GM23248 (cell line): ENCODE results near the gene C20orf144. TPM values are rescaled to one million over a fixed set of nuclear protein-coding genes. Genes with fewer than 3 reads are reported as not detected.

Experiments used
- DNase-seq: peaks from one replicate; pipeline ENCODE4 v3.0.0-alpha.2; 2015
- H2AFZ ChIP-seq: fragments of 200-600 bp; sonication (generic); 2 replicates; pipeline ENCODE4 v1.6.1; 2016; ENCODE audit warnings: antibody characterized with exemption
- H3F3A ChIP-seq: fragments of 200-600 bp; sonication (generic); 2 replicates; pipeline ENCODE4 v1.6.1; 2016; ENCODE audit warnings: mild to moderate bottlenecking, antibody characterized with exemption, mixed run types; ENCODE audit not compliant: insufficient read depth
- H3K27ac ChIP-seq: fragments of 200-600 bp; sonication (generic); 2 replicates; pipeline ENCODE4 v1.5.1; 2016; ENCODE audit warnings: mild to moderate bottlenecking
- H3K27me3 ChIP-seq: fragments of 200-600 bp; sonication (generic); replicated peaks from 2 replicates; pipeline ENCODE4 v1.6.1; 2016; ENCODE audit warnings: mild to moderate bottlenecking; ENCODE audit not compliant: insufficient read depth
- H3K36me3 ChIP-seq: fragments of 200-600 bp; sonication (generic); 2 replicates; pipeline ENCODE4 v1.6.1; 2016; ENCODE audit warnings: low read depth, mild to moderate bottlenecking
- H3K4me1 ChIP-seq: fragments of 200-600 bp; sonication (generic); 2 replicates; pipeline ENCODE4 v1.6.1; 2016; ENCODE audit warnings: mild to moderate bottlenecking; ENCODE audit not compliant: insufficient read depth
- H3K4me2 ChIP-seq: fragments of 200-600 bp; sonication (generic); one replicate; pipeline ENCODE4 v1.6.1; 2016; ENCODE audit warnings: mild to moderate bottlenecking; ENCODE audit not compliant: unreplicated experiment
- H3K4me3 ChIP-seq: fragments of 200-600 bp; sonication (generic); 2 replicates; pipeline ENCODE4 v1.5.1; 2016; ENCODE audit warnings: mild to moderate bottlenecking
- H3K79me2 ChIP-seq: fragments of 200-600 bp; sonication (generic); 2 replicates; pipeline ENCODE4 v1.6.1; 2016; ENCODE audit warnings: mild to moderate bottlenecking; ENCODE audit not compliant: insufficient read depth
- H3K9ac ChIP-seq: fragments of 200-600 bp; sonication (generic); 2 replicates; pipeline ENCODE4 v1.6.1; 2016; ENCODE audit warnings: mild to moderate bottlenecking
- H3K9me2 ChIP-seq: fragments of 200-600 bp; sonication (generic); 2 replicates; pipeline ENCODE4 v1.6.1; 2016; ENCODE audit warnings: mixed run types, mild to moderate bottlenecking, moderate library complexity; ENCODE audit not compliant: insufficient read depth
- H3K9me3 ChIP-seq: fragments of 200-600 bp; sonication (generic); one replicate; pipeline ENCODE4 v1.6.1; 2017; ENCODE audit warnings: low read depth
- H4K20me1 ChIP-seq: fragments of 200-600 bp; sonication (generic); 2 replicates; pipeline ENCODE4 v1.6.0; 2016; ENCODE audit not compliant: insufficient read depth
- EZH2 ChIP-seq: fragments of 200-600 bp; sonication (generic); IDR thresholded peaks from 2 replicates; pipeline ENCODE4 v1.6.1; 2018; ENCODE audit warnings: antibody characterized with exemption, mild to moderate bottlenecking; ENCODE audit not compliant: insufficient read depth, poor library complexity, severe bottlenecking
- EZH2phosphoT487 ChIP-seq: fragments of 200-600 bp; sonication (generic); IDR thresholded peaks from 2 replicates; pipeline ENCODE4 v1.6.1; 2018; ENCODE audit warnings: antibody characterized with exemption, moderate library complexity, mild to moderate bottlenecking, low read depth; ENCODE audit not compliant: insufficient read depth
- WGBS, 2 experiments: methylation state at CpG; one replicate each; pipeline ENCODE4 v1.1.6; 2015 to 2017; ENCODE audit warnings: low lambda C conversion rate in 2 of 2, low coverage in 1 of 2; ENCODE audit errors: missing lambda C conversion rate in 2 of 2; 5-methylcytosine and 5-hydroxymethylcytosine counted together
- in situ Hi-C: fragments of 300-500 bp; cut with MboI; formaldehyde crosslinking; loops from 2 replicates; pipeline ENCODE4 v1.15.0; 2020
- polyA plus RNA-seq: library from polyadenylated mRNA; unstranded; fragments of >200 nt; fragmentation: Nextera tagmentation; extraction: Ambion mirVana; gene quantifications from 2 replicates; pipeline ENCODE4 v1.2.1, GENCODE V29; 2016
- total RNA-seq: library from RNA; depleted of rRNA; stranded (reverse); fragments of >200 nt; shearing (Covaris generic); gene quantifications from 2 replicates; pipeline ENCODE4 v1.2.3, GENCODE V29; 2014

Gene C20orf144
- total and polyA plus RNA-seq, 2 experiments from 2014 or later = 0.25 TPM; not detected in 1

DNA sequence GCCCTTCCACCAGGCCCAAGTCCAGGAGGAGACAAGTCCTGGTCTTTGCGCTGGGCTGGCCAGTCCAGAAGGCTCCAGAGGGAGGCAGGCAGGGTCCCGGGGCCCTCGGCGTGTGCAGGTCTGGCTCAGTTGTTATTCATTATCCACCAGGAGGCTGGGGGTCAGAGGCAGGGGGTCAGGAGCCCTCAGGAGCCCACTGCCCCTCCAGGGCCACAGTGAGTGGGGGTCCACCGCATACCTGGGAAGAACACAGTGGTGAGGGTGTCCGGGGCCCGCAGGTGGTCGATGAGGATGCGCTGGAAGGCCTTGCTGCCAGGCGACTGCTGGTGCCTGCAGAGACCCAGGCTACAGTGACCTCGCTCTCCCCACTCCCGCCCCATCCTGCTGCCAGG is 4.4 kb upstream of the C20orf144 start:
- no peak for TF ChIP-seq EZH2phosphoT487
- no peak for TF ChIP-seq EZH2

DNA sequence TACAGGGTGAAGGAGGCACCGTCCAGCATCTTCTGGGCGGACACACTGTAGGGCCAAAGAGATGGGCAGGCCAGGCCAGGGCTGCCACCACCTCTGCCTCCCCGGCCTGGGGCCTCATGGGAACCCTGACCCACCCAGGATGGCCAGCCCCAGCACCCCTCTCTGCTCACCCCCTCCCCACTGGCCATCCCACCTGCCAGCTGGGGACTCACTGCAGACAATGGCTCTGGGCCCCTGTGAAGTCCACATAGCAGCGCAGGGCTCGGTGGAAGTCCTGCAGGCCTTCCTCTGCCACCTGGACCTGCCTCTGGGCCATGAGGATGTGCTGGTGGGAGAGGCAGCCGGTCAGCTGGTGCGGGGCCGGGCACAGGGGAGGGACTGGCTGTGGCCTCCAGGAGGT is 3.6 kb upstream of the C20orf144 start:
- Histone ChIP-seq H3K4me1 (peaks cover 4% of the 10 kb centered on the region), H3F3A (no peaks in the 10 kb centered on the region), H3K36me3 (no peaks in the 10 kb centered on the region), H3K4me3 (no peak overlapping the region), H3K79me2 (0 out of 2 replicates have a peak, but pooled peaks cover 6% of the 10 kb centered on the region), H3K9ac (no peak overlapping the region), H3K9me2 (no peaks in the 10 kb centered on the region), H3K27me3 (no peaks in the 10 kb centered on the region), H3K4me2 (no peak overlapping the region), H4K20me1 (no peaks in the 10 kb centered on the region), H3K9me3 (no peaks in the 10 kb centered on the region), H3K27ac (no peak overlapping the region), H2AFZ (no peak overlapping the region)
- in situ Hi-C loops = loop anchor here (10.0 kb wide), 1 partner anchor 194 kb away; no protein-coding TSS in a partner anchor
- no peak for TF ChIP-seq EZH2phosphoT487
- no peak for TF ChIP-seq EZH2
- WGBS, 2 experiments = 88 to 92% methylated on average over 8 of the region's 8 CpGs
- DNase-seq = no peak

More for the DNA sequence above, 4.4 kb upstream of the C20orf144 start:
- Histone ChIP-seq H3K4me2 (no peak overlapping the region), H3K4me1 (no peaks in the 10 kb centered on the region; the same call in 1 of the 2 replicates), H3F3A (no peaks in the 10 kb centered on the region), H3K79me2 (0 out of 2 replicates have a peak, but pooled peaks cover 6% of the 10 kb centered on the region), H3K36me3 (no peaks in the 10 kb centered on the region), H2AFZ (no peak overlapping the region), H3K9me3 (no peaks in the 10 kb centered on the region), H3K9ac (no peak overlapping the region), H3K27me3 (no peaks in the 10 kb centered on the region), H4K20me1 (no peaks in the 10 kb centered on the region), H3K27ac (no peak overlapping the region), H3K4me3 (no peak overlapping the region), H3K9me2 (no peaks in the 10 kb centered on the region)
- 91 to 94% methylated on average over 12 of the region's 12 CpGs for WGBS, 2 experiments
- DNase-seq = no peak
- in situ Hi-C loops = loop anchor here (10.0 kb wide), 1 partner anchor 193 kb away; no protein-coding TSS in a partner anchor

DNA sequence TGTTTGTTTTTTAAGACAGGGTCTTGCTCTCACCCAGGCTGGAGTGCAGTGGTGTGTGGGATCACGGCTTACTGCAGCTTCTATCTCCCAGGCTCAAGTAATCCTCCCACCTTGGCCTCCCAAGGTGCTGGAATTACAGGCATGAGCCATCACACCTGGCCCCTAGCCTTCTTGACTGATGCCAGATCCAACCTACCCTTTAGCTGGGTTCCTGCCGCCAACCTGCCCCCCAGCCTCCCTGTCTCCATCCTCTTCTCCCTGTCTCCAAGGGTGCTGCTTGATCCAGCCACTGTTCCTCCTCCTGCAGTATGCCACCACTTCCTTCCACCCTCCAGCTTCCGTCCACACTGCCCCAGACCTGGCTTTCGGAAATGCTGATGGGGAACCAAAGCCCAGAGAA is 3.2 kb upstream of the C20orf144 start:
- no peak overlapping the region for H3K4me2 ChIP-seq
- H3F3A ChIP-seq = no peaks in the 10 kb centered on the region
- H4K20me1 ChIP-seq = no peaks in the 10 kb centered on the region
- 82 to 93% methylated on average over 4 of the region's 4 CpGs for WGBS, 2 experiments
- peaks cover 5% of the 10 kb centered on the region for H3K4me1 ChIP-seq
- H2AFZ ChIP-seq = no peak overlapping the region
- TF ChIP-seq EZH2phosphoT487 (no peak), EZH2 (no peak)
- H3K79me2 ChIP-seq = 0 out of 2 replicates have a peak, but pooled peaks cover 6% of the 10 kb centered on the region
- no peak overlapping the region for H3K4me3 ChIP-seq
- no peak overlapping the region for H3K9ac ChIP-seq
- no peak overlapping the region for H3K27ac ChIP-seq
- H3K27me3 ChIP-seq = no peaks in the 10 kb centered on the region
- DNase-seq = no peak
- H3K36me3 ChIP-seq = no peaks in the 10 kb centered on the region
- in situ Hi-C loops = loop anchor here (10.0 kb wide), 1 partner anchor 194 kb away; no protein-coding TSS in a partner anchor
- H3K9me3 ChIP-seq = no peaks in the 10 kb centered on the region
- no peaks in the 10 kb centered on the region for H3K9me2 ChIP-seq

DNA sequence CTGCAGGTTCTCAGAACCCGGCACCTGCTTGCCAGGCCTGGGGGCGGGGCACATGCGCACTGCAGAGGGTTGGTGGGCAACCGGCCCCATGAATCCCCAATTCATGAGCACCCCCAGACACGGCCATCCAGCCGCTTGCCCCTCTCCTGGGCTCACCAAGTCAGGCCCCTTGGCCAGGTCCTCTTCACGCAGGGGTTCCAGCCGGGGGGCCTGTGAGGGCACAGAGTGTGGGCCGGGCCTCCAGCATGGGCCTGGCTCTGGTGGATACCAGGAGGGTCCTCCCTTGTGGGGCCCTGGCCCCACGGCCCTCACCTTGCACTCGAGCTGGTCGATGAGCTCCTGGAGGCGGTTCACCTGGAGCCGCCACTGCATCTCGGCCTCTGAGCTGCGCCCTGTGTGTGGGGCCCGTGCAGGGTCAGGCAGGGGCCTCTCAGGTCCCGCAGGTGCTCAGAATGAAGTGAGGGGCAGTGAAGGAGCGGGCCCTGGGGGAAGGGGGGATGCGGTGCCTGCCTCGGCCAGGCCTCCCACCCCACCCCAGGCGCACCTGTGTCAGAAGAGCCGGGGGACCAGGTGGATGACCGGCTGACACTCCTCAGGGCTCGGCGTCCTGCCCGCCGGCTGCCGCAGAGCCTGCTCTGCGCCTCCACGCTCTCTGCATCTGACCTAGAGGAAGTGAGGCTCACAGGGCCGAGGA is 2.6 kb upstream of the C20orf144 start:
- in situ Hi-C loops = loop anchor here (10.0 kb wide), 1 partner anchor 195 kb away; no protein-coding TSS in a partner anchor
- WGBS, 2 experiments = 94% methylated on average over 25 to 32 of the region's 32 CpGs
- H2AFZ ChIP-seq = no peak overlapping the region
- TF ChIP-seq EZH2 (no peak), EZH2phosphoT487 (no peak)
- H3K4me3 ChIP-seq = no peak overlapping the region
- H3K27ac ChIP-seq = no peak overlapping the region
- no peak overlapping the region for H3K9ac ChIP-seq
- peaks cover 11% of the 10 kb centered on the region; the same call in 1 of the 2 replicates for H3K4me1 ChIP-seq
- no peaks in the 10 kb centered on the region for H3K9me3 ChIP-seq
- no peaks in the 10 kb centered on the region for H3K9me2 ChIP-seq
- no peak overlapping the region for H3K4me2 ChIP-seq
- H3K36me3 ChIP-seq = no peaks in the 10 kb centered on the region
- DNase-seq = no peak
- no peaks in the 10 kb centered on the region for H4K20me1 ChIP-seq
- H3K27me3 ChIP-seq = no peaks in the 10 kb centered on the region
- H3K79me2 ChIP-seq = 0 out of 2 replicates have a peak, but pooled peaks cover 6% of the 10 kb centered on the region
- H3F3A ChIP-seq = no peaks in the 10 kb centered on the region
